ENCODE results near the gene IFNGR2. TPM values are rescaled to one million over a fixed set of nuclear protein-coding genes. Genes with fewer than 3 reads are reported as not detected.
"Not testable (repeated sequence)": the region's sequence is repeated elsewhere in the genome, so short reads cannot be mapped to it uniquely, and the experiment has no call there.

Gene IFNGR2
- total RNA-seq, 4 donors from 2014 or later: 47.0 to 75.5 (median 61.0) TPM

DNA sequence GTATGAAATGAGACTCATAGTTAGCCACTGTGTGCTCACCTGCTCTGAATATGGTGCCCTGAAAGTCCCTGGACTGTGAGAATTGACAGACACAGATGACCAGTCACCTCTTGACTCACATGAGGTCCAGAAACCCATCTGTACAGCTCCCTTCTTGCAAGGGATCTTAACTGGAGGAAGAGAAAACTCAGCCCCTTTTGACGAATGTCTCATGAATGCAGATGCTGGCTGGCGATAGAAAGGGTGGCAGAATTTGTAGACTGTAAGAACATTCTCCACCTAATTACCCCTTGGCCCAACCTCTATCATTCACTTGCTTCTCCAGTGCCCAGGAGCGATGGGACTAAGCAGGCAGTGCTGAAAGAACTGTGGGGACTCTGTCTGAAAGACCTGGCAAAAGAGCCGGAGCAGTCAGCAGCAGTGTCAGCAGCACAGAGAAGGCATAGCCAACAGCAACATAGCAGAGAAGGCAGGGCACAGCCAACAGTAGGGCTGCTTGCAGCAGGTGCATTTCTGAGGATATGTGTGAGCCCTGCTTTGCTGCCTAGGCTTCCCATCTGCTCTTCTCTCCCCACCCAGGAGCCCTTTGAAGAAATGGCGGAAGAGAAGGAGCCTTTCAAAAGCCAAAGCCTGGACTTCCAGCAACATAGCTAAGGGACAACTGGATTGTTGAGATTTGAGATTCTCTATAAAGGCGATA, 25.8 kb upstream of the IFNGR2 start:
- Histone ChIP-seq H3K4me3 (no peak overlapping the region), H3K27me3 (no peaks in the 10 kb centered on the region), H3K36me3 (no peaks in the 10 kb centered on the region), H3K4me1 (peaks cover 62% of the 10 kb centered on the region), H3K9me3 (no peaks in the 10 kb centered on the region), H3K27ac (no peak overlapping the region)
- TF ChIP-seq EP300 (IDR thresholded peaks at IDR 0.05) (no peak), POLR2A (IDR thresholded peaks at IDR 0.05) (no peak), POLR2AphosphoS5 (IDR thresholded peaks at IDR 0.05) (no peak)
- TF ChIP-seq, protein P1, sequence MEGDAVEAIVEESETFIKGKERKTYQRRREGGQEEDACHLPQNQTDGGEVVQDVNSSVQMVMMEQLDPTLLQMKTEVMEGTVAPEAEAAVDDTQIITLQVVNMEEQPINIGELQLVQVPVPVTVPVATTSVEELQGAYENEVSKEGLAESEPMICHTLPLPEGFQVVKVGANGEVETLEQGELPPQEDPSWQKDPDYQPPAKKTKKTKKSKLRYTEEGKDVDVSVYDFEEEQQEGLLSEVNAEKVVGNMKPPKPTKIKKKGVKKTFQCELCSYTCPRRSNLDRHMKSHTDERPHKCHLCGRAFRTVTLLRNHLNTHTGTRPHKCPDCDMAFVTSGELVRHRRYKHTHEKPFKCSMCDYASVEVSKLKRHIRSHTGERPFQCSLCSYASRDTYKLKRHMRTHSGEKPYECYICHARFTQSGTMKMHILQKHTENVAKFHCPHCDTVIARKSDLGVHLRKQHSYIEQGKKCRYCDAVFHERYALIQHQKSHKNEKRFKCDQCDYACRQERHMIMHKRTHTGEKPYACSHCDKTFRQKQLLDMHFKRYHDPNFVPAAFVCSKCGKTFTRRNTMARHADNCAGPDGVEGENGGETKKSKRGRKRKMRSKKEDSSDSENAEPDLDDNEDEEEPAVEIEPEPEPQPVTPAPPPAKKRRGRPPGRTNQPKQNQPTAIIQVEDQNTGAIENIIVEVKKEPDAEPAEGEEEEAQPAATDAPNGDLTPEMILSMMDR (IDR thresholded peaks at IDR 0.05): no peak
- DNase-seq (ENCODE audit: low spot score in 2 of 2): peak; percentile 32 to 40
- 91% methylated on average over 6 of the region's 6 CpGs for WGBS

DNA sequence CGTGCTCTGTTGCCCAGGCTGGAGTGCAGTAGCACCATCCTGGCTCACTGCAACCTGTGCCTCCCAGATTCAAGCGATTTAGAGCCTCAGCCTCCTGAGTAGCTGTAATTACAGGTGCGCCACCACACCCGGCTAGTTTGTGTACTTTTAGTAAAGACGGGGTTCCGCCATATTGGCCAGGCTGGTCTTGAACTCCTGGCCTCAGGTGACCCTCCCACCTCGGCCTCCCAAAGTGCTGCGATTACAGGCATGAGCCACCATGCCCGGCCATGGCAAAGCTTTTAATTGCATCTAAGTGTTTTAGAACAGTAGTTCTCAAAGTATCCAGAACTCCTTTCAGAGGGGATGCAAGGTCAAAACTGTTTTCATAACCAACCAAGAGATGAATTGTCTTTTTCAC, 25.1 kb upstream of the IFNGR2 start:
- Histone ChIP-seq H3K36me3 (no peaks in the 10 kb centered on the region), H3K4me3 (no peak overlapping the region), H3K27me3 (no peaks in the 10 kb centered on the region), H3K27ac (no peak overlapping the region), H3K9me3 (no peaks in the 10 kb centered on the region), H3K4me1 (peaks cover 69% of the 10 kb centered on the region)
- WGBS: 85% methylated on average over 9 of the region's 9 CpGs
- peak; percentile 19 to 47 for DNase-seq (ENCODE audit: low spot score in 2 of 2)
- TF ChIP-seq POLR2A (IDR thresholded peaks at IDR 0.05) (no peak), EP300 (IDR thresholded peaks at IDR 0.05) (no peak), POLR2AphosphoS5 (IDR thresholded peaks at IDR 0.05) (no peak)
- TF ChIP-seq, protein P1 (IDR thresholded peaks at IDR 0.05): no peak

DNA sequence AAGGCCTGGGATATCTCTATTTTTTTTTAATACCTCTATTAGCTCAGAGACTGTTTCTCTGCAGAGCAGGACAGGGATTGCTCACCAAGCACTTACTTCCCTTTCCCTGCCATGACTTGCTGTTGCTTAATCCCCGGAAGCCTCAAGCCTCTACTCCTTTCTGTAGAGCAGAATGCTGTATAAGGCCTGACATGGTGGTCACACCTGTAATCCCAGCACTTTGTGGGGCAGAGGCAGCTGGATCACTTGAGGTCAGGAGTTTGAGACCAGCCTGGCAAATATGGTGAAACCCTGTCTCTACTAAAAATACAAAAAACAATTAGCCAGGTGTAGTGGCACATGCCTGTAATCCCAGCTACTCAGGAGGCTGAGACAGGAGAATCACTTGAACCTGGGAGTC, 23.3 kb upstream of the IFNGR2 start:
- not testable (repeated sequence) for H3K9me3 ChIP-seq; H3K27me3 ChIP-seq; H3K36me3 ChIP-seq; H3K4me3 ChIP-seq; DNase-seq (ENCODE audit: low spot score in 2 of 2)
- H3K27ac ChIP-seq: peak overlapping the region; percentile 95
- peaks cover 61% of the 10 kb centered on the region for H3K4me1 ChIP-seq
- 13% methylated on average over 1 of the region's 1 CpG for WGBS

DNA sequence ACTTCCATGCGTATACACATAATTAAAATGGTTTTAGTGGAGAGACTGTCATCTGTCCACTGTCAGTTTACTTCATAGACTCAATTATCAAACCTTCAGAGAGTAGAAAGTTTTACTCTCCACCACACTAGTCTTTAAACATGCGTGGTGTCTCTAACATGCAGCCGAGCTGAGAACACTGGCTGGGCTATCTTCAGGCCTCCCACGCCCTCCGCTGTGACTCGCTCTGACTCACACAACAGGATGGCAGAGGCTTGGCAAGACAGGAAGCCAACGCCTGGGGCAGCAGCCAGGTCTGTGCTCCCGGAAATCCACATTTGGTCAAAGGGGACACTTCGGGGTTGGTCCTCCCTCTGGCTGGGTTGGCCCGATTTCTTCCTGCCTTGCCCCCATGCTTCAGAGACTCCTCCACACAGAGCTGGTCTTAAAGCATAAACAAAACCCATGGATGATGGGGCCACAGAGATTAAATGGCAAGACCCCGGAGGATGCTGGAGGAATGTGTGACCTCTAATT, 22.7 kb upstream of the IFNGR2 start:
- no peak overlapping the region for H3K4me3 ChIP-seq
- peak overlapping the region; percentile 95 for H3K27ac ChIP-seq
- no peaks in the 10 kb centered on the region for H3K36me3 ChIP-seq
- 11% methylated on average over 11 of the region's 11 CpGs for WGBS
- TF ChIP-seq POLR2A (IDR thresholded peaks at IDR 0.05) (no peak), POLR2AphosphoS5 (IDR thresholded peaks at IDR 0.05) (peak in 2 of 3 donors; percentile 61 to 82)
- H3K9me3 ChIP-seq: no peaks in the 10 kb centered on the region
- H3K27me3 ChIP-seq: no peaks in the 10 kb centered on the region
- peaks cover 57% of the 10 kb centered on the region for H3K4me1 ChIP-seq
- peak; percentile 93 to 96 for DNase-seq (ENCODE audit: low spot score in 2 of 2)

DNA sequence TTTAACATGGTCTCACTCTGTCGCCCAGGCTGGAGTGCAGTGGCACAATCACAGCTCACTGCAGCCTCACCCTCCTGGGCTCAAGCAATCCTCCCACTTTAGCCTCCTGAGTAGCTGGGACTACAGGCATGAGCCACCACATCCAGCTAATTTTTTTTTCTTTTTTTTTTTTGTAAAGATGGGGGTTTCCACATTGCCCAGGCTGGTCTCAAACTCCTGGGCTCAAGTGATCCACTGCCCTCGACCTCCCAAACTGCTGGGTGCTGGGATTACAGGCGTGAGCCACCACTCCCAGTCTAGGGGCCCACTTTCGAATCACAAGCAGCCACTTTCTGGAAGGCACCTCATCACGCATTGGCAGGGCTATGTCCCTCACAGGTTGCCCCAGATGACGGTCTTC, 21.8 kb upstream of the IFNGR2 start:
- 92% methylated on average over 6 of the region's 6 CpGs for WGBS
- not testable (repeated sequence) for H3K27me3 ChIP-seq; H3K36me3 ChIP-seq; H3K4me3 ChIP-seq; DNase-seq (ENCODE audit: low spot score in 2 of 2); H3K9me3 ChIP-seq
- H3K27ac ChIP-seq: peak overlapping the region; percentile 45
- peaks cover 57% of the 10 kb centered on the region for H3K4me1 ChIP-seq

DNA sequence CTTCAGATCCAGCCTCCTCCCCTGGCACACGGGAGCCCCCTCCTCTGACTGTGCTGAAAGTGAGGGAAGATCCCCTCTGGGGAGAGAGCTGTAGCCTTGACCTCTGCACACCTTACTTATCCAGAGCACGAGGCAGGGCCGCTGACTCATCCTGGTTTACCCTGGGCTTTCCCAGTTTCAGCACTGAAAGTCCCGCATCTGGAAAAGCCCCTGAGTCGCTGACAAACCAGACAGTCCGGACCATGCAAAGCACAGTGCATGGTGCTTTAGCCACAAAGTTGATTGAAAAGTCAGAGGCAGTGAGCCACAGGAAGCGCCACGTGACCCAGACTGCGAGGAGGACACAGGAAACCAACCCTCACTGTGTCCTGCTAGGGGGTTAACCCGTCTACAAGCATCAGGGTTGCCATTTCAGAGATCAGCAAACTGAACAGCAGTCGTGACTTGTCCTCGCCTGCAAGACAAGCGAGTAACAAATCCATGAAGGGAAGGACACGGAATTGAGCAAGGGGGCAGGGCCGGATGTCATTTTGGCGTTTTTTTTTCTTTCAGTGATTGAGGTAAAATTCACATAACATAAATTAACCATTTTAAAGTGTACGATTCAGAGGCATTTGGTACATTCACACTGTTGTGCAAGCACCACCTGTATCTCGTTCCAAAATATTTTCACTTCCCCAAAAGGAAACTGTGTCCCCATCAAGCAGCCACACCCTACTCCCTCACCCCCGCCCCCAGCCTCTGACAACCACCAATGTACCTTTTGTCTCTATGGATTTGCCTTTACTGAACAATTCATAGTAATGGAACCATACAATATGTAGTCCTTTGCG, 19.9 kb upstream of the IFNGR2 start:
- DNase-seq (ENCODE audit: low spot score in 2 of 2): peak in 1 of 2 donors; percentile 79
- Histone ChIP-seq H3K27me3 (no peaks in the 10 kb centered on the region), H3K4me3 (peak overlapping the region; percentile 32), H3K9me3 (no peaks in the 10 kb centered on the region), H3K27ac (peak overlapping the region; percentile 83), H3K4me1 (peaks cover 57% of the 10 kb centered on the region), H3K36me3 (no peaks in the 10 kb centered on the region)
- no peak for TF ChIP-seq EP300 (IDR thresholded peaks at IDR 0.05)
- TF ChIP-seq, protein P1 (IDR thresholded peaks at IDR 0.05): no peak
- TF ChIP-seq POLR2A (IDR thresholded peaks at IDR 0.05): no peak
- TF ChIP-seq POLR2AphosphoS5 (IDR thresholded peaks at IDR 0.05): peak in 2 of 3 donors; percentile 43 to 56
- 10% methylated on average over 17 of the region's 20 CpGs for WGBS
